NCI-H128 (cell line): ENCODE measurements around the gene ATP1A2.
"Not testable (repeated sequence)": the region's sequence is repeated elsewhere in the genome, so short reads cannot be mapped to it uniquely, and the experiment has no call there.

Experiments
- DNase-seq: peaks from one replicate; lab custom pipeline; 2025; ENCODE audit not compliant: unreplicated experiment; lab: John Stamatoyannopoulos, UW

ATP1A2 gene

GRCh38 chr1:160122978-160123495, 7.5 kb downstream of the ATP1A2 start:
- DNase-seq: no peak

DNA sequence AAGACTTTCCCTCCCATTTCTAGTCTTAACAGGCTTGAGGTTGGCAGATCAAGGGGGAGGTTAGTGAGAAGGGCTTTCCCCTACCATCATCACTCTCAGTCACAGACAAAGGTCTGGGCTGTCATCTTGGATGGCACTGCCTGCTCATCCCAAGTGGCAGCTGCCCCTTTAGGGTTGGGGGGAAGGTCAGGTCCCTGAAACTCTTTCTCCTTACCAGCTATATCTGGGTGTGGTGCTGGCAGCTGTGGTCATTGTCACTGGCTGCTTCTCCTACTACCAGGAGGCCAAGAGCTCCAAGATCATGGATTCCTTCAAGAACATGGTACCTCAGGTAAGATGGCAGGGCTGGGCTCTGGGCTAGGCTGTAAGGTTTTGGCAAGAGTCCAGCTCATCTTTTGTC, 8.2 kb downstream of the ATP1A2 start:
- DNase-seq: no peak

GRCh38 chr1:160124705-160125478, 9.3 kb downstream of the ATP1A2 start:
- DNase-seq: no peak

DNA sequence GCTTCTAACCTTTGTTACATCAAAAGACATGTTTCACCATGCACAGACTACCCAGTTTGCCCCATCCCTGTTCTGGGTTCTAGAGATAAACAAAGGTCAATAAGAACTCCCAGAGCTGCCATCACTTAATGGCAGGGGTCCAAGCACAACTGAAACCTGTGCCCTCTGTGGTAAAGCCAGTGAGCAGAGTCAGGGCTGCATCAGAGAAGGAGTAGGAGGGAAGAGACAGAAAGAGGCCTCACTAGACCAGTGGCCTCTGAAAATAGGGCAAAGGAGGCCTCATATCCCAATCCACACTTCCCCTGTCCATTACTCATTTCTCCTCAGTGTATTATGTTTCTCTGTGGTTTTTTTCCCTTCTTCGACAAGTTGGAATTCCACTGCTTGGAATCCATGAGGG, 10.2 kb downstream of the ATP1A2 start:
- no peak for DNase-seq

DNA sequence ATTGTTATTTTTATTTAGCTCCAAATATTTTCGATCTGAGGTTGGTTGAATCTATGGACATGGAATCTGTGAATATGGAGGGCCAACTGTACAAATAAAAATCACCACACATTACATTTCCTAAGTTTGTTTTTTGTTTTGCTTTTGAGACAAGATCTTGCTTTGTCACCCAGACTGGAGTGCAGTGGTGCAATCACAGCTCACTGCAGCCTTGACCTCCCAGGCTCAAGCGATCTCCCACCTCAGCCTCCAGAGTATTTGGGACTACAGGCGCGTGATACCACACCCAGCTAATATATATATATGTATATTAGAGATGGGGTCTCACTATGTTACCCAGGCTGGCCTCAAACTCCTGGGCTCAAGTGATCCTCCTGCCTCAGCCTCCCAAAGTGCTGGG, 10.8 kb downstream of the ATP1A2 start:
- DNase-seq: not testable (repeated sequence)

DNA sequence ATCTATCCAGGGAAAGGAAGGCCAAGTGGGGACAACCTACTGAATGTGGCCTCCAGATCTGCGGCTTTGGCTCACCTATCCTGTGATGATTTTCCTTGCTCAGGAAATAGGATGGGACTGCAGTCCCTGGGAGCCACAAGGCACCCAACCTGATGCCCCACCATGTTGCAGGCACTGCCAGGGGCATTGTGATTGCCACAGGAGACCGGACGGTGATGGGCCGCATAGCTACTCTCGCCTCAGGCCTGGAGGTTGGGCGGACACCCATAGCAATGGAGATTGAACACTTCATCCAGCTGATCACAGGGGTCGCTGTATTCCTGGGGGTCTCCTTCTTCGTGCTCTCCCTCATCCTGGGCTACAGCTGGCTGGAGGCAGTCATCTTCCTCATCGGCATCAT, 11.8 kb downstream of the ATP1A2 start:
- DNase-seq: no peak

DNA sequence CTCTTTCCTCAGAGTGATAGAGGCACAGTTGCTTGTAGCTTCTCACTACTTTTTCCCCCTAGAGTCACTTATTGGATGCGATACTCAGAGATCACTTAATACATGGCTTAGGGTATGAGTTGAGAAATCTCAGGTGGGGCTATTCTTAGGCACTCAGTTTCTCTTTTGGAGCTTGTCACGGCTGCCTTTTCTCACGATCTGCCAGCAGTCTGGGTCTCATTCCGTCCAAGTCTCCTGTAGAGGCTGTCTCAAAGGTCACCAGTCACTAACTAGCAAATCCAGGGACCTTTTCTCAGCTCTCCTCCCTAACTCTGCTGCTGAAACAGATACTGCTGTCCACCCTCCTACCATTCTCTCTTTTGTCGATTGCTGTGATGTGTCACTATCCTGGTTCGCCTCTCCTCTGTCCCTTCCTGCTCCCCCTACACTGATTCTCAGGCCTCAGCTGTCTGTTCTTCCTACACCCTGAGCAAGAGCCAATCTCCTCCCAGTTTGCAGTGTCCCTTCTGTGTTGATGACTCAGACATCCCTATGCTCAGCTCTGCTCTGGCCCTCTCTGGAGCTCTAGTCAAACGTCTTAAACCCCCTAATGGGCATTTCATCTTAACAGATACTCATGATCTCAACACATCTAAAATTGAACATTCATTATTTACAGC, 12.4 kb downstream of the ATP1A2 start:
- DNase-seq: no peak

GRCh38 chr1:160128636-160129035, 13.1 kb downstream of the ATP1A2 start:
- DNase-seq: no peak

- no peak for DNase-seq
Measured at GRCh38 chr1:160129046-160129445, 13.5 kb downstream of the ATP1A2 start.

- no peak for DNase-seq
Measured at GRCh38 chr1:160129558-160129957, 14.0 kb downstream of the ATP1A2 start.

DNA sequence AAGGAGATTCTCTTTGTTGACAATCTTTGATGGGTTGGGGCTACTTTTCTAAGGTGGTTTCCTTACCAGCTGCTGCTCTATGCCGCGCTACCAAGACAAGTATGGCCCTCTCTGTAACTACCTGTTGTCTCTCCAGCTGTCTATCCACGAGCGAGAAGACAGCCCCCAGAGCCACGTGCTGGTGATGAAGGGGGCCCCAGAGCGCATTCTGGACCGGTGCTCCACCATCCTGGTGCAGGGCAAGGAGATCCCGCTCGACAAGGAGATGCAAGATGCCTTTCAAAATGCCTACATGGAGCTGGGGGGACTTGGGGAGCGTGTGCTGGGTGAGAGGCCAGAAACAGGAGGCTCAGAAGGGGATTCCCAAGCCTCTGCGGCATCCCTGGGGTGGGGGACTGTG, 14.4 kb downstream of the ATP1A2 start:
- no peak for DNase-seq

DNA sequence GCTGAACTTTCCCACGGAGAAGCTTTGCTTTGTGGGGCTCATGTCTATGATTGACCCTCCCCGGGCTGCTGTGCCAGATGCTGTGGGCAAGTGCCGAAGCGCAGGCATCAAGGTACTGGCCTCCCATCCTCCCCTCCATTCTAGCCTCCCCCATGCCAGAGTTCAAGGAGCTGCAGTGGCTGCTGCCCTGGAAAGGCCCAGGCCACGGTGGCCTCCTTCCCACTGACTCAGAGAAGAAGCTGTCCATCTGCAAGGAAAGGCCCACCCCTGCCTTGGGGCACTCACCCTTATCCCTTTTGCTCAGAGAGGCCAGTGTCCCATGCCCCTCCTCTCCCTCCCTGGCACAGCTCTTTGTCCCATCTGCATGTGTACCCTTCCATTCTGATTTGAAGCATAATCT, 14.9 kb downstream of the ATP1A2 start:
- DNase-seq: no peak

- no peak for DNase-seq
Measured at GRCh38 chr1:160130939-160131338, 15.4 kb downstream of the ATP1A2 start.

DNA sequence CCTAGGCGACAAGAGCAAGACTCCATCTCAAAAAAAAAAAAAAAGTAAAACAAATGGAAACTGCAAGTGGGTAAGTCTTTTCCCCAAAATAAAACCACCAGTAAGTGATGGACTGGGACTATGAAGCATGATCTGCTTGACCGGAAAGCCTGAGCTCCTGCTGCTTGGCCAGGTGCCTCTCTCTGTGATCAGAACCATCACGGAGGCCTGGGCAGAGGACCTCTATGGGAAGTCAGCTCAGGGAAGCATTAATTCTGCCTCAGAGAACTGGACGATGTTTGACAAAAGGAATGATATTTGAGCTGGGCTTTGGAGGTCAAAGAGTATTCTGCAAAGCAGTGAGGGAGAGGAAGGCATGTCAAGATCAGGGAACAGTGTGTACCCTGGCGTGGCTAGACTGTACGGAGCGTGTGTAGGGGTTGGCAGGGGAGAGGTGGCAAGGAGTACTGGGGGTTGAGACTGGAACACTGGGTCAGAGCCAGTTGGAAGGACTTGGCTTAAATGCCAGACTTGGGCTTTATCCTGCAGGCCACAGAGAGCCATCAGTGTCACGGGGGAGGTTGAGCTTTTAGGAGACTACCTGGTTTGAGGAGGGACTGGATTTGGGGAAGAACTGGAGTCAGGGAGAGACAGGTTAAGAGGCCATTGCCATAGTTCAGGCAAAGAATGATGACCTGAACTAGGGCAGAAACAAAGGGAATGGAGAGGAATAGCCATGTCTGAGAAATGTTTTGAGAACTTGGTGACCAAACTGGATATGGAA, 16.4 kb downstream of the ATP1A2 start:
- no peak for DNase-seq

DNA sequence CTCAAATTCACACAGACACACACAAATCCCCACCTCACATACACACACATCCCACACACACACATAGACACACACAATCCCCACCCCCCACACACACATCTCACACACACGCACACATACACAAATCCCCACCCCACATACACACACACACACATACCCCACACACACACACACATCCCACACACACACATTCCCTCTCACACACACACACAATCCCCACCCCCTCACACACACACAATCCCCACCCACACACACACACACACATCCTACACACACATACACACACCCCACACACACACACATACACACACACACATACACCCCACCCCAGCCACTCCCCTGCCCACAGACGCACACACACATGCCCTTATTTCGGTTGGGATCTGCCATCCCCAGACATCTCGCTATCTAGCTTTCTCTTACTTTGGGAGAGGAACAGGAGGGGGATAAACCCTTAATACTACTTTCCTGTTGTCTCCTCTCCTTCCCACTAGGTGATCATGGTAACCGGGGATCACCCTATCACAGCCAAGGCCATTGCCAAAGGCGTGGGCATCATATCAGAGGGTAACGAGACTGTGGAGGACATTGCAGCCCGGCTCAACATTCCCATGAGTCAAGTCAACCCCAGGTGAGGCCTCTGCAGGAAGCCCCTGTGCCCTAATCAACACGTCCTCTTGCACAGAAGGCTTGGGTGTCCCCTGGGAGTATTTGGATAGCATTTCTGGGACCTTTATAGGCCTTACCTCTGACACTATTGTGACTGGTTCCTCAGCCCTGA, 18.6 kb downstream of the ATP1A2 start:
- DNase-seq: no peak

DNA sequence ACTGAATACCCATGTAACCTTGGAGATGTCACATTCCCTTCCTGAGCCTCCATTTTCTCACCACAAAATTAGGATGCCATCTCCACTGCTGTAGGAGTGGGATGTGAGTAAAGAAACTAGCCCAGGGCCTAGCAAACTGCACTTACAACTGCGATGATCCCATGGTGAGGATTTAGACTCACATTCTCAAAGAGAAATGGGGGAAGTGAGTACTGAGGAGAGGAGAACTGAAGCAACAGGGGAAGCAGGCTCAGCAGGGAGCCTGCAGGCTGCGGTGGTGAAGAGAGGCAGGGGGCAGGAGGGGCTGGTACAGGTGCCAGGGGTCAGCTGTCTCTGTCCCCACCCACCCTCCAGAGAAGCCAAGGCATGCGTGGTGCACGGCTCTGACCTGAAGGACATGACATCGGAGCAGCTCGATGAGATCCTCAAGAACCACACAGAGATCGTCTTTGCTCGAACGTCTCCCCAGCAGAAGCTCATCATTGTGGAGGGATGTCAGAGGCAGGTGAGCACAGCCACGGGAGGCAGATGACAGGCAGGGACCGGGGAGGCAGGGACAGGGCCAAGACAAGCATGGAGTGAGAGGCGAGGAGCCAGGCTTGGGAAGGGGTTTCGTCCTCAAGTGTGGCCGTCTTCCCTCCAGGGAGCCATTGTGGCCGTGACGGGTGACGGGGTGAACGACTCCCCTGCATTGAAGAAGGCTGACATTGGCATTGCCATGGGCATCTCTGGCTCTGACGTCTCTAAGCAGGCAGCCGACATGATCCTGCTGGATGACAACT, 19.4 kb downstream of the ATP1A2 start:
- DNase-seq: no peak

DNA sequence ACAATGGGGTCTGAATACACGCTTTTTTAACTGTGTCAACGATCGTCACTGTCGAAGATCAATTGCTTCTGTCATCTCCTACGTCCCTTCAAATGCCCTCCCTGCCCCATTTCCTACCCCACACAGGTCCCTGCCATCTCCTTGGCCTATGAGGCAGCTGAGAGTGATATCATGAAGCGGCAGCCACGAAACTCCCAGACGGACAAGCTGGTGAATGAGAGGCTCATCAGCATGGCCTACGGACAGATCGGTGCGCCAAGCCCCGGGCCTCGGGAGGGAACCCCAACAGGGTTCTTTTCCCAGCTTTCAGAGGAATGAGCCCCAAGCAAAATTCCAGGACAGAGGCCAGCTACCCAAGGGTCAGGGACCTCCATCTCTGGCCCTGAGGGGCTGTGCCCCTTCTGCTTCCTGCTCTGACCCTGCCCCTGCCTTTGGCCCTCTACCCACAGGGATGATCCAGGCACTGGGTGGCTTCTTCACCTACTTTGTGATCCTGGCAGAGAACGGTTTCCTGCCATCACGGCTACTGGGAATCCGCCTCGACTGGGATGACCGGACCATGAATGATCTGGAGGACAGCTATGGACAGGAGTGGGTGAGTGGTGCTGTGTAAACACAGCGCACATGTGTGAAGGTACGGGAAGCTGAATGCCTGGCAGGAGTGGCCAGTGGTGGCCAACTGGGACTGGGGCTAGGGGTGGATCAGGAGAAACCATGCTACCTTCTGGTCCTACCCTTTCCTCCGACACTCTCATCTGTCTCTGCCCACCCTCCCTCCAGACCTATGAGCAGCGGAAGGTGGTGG, 20.8 kb downstream of the ATP1A2 start:
- DNase-seq: no peak

DNA sequence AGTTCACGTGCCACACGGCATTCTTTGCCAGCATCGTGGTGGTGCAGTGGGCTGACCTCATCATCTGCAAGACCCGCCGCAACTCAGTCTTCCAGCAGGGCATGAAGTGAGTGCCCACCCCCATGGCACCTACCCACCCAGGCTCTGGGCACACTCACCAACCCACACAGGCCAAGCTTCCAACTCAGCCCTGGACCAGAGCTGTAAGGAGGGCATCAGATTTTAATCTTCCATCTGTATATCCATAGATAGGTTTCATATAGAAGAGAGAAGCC, 21.3 kb downstream of the ATP1A2 start:
- DNase-seq: no peak

DNA sequence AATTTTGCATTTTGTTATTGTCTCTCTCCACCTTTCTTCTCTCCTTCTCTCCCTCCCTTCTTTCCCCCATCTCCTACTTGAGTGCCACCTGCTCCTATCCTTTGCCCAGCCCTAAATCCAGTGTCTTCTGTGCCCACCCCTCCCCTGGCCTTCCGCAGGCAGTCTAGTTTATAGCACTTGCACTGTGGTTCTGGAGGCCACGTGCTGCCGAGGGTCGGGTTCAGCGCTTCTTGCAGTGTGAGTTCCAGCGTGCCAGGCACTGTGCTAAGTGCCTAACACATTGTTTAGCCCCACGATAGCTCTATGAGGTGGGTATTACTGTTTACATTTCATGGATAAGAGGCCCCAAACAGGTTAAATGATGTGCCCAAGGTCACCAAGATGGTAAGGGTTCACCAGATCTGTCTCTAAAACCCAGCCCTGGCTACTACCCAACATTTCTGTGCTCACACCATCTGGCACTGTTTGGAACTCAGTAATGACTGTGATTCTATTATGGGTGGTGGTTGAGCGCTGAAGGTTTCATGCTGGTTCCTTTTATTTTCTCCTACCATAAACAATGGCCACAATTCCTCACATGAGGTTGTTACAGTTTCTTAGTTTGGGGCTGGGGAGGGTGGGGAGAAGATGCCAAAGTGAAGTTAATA, 21.8 kb downstream of the ATP1A2 start:
- no peak for DNase-seq
